NCI-H82 (cell line): ENCODE results near the gene DDX25.

Source experiments
- DNase-seq: peaks from one replicate; lab custom pipeline; 2025; lab: John Stamatoyannopoulos, UW

DDX25 gene

DNA sequence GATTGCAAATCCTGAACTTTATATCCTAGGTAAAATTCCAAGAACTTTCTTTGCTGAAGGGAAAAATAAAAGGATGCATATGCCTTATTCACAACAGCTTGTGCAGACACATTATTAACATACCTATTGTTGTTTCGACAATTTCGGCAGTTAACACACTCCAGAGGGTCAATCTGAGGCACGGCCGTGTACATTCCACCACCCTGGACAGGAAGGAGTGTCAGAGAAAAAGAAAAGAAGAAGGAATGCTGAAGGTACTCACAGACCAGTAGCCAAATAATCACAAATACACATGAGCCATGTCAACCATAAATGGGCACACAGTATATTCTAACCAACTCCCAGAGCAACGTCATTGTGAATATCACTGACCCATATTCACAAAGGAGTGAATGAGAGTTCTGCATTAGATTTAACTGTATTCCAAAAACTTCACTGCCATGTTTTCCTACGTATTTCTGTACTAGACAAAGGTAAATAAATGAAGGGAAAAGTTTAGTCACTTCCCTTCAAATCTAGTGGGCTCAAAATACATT lies 73.9 kb downstream of the DDX25 start:
- DNase-seq: no peak
